Lower leg skin (tissue), 4 donors: Measurements from ENCODE around the gene ZMYND15. TPM values are rescaled to one million over a fixed set of nuclear protein-coding genes. Genes with fewer than 3 reads are reported as not detected.

Source experiments
- DNase-seq, 2 donors: peaks; one replicate each; pipeline ENCODE4 v3.0.0-alpha.2; 2019; ENCODE audit warnings: low spot score in 2 of 2
- H3K4me3 ChIP-seq: fragments of 200-600 bp; sonication (generic); 2 replicates; pipeline ENCODE4 v1.5.1; 2017; ENCODE audit warnings: mild to moderate bottlenecking, low read depth; ENCODE audit not compliant: poor library complexity, severe bottlenecking
- POLR2A ChIP-seq, 2 donors: fragments of 450-650 bp; IDR thresholded peaks; one replicate each; pipeline ENCODE4 v1.6.1; 2016 to 2017; ENCODE audit warnings: antibody characterized with exemption in 2 of 2, mild to moderate bottlenecking in 1 of 2, moderate library complexity in 1 of 2
- WGBS, 2 donors: methylation state at CpG; one replicate each; pipeline ENCODE4 v1.1.5; 2018; 5-methylcytosine and 5-hydroxymethylcytosine counted together
- intact Hi-C: fragments of 100-400 bp; cut with DNase I; formaldehyde crosslinking; loops from one replicate; pipeline ENCODE4 v1.15.0; 2023; ENCODE audit warnings: low total_unique reads
- total RNA-seq, 4 donors: library from RNA; depleted of rRNA; stranded (reverse); fragments of >200 nt; gene quantifications; one replicate each; pipeline ENCODE4 v1.1.0, GENCODE V29; 2016
- TF ChIP-seq, protein P1 (sequence below), 3 donors: fragments of 450-650 bp; IDR thresholded peaks; one replicate each; pipeline ENCODE4 v1.5.1; 2016; ENCODE audit warnings: antibody characterized with exemption in 3 of 3, mild to moderate bottlenecking in 3 of 3, moderate library complexity in 2 of 3

The ZMYND15 gene
- total RNA-seq, 4 donors from 2014 or later = 0.46 to 1.7 (median 1.2) TPM; not detected in 1

DNA sequence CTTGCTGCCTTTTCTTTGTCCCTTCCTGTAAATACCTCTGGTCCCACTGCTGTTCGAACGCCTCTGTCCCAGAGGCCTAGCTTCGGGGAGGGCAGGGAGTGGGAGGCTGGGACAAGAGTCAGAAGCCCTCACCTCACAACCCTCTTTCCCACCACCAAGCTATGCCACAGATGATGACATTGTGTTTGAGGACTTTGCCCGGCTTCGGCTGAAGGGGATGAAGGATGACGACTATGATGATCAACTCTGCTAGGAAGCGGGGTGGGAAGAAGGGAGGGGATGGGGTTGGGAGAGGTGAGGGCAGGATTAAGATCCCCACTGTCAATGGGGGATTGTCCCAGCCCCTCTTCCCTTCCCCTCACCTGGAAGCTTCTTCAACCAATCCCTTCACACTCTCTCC, 18.8 kb upstream of the ZMYND15 start:
- intact Hi-C loops = no loop called here
- no peak for DNase-seq
- TF ChIP-seq, protein P1, sequence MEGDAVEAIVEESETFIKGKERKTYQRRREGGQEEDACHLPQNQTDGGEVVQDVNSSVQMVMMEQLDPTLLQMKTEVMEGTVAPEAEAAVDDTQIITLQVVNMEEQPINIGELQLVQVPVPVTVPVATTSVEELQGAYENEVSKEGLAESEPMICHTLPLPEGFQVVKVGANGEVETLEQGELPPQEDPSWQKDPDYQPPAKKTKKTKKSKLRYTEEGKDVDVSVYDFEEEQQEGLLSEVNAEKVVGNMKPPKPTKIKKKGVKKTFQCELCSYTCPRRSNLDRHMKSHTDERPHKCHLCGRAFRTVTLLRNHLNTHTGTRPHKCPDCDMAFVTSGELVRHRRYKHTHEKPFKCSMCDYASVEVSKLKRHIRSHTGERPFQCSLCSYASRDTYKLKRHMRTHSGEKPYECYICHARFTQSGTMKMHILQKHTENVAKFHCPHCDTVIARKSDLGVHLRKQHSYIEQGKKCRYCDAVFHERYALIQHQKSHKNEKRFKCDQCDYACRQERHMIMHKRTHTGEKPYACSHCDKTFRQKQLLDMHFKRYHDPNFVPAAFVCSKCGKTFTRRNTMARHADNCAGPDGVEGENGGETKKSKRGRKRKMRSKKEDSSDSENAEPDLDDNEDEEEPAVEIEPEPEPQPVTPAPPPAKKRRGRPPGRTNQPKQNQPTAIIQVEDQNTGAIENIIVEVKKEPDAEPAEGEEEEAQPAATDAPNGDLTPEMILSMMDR (IDR thresholded peaks at IDR 0.05) = no peak
- TF ChIP-seq POLR2A (IDR thresholded peaks at IDR 0.05) = no peak
- 93 to 94% methylated on average over 7 of the region's 7 CpGs for WGBS, 2 donors
- H3K4me3 ChIP-seq = no peak overlapping the region

DNA sequence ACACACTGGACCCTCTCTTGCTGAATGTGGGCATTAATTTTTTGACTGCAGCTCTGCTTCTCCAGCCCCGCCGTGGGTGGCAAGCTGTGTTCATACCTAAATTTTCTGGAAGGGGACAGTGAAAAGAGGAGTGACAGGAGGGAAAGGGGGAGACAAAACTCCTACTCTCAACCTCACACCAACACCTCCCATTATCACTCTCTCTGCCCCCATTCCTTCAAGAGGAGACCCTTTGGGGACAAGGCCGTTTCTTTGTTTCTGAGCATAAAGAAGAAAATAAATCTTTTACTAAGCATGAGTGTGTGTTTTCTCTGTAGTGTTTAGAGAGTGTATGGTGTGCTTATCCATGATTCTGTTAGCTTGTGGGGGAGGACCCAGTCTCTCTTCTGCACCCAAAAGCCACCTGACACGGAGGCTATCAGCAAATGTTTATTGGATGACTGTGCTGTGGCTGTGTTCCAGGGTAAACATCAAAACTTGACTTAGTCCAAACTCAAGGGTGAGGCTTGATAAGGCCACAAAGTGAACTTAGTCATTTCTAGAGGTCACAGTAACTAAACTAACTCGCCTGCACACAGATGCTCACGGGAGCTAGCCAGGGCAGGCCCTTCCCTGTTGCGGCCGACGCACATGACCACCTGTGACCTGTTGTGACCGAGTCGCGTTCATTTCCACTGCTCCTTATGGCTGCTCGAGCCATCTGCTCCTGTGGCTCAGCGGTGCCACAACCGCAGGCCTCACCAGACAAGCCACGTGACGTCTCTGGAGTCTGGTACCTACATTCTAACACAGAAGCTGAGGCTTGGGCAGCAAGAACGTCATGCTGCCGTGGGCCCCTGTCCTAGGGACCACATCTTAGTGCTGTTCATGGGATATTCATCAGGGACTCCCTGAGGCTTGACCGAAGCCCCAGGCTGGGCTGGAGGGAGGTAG, 18.2 kb upstream of the ZMYND15 start:
- intact Hi-C loops = no loop called here
- no peak overlapping the region for H3K4me3 ChIP-seq
- TF ChIP-seq POLR2A (IDR thresholded peaks at IDR 0.05) = no peak
- TF ChIP-seq, protein P1 (IDR thresholded peaks at IDR 0.05) = no peak
- 75 to 77% methylated on average over 20 of the region's 20 CpGs for WGBS, 2 donors
- no peak for DNase-seq

DNA sequence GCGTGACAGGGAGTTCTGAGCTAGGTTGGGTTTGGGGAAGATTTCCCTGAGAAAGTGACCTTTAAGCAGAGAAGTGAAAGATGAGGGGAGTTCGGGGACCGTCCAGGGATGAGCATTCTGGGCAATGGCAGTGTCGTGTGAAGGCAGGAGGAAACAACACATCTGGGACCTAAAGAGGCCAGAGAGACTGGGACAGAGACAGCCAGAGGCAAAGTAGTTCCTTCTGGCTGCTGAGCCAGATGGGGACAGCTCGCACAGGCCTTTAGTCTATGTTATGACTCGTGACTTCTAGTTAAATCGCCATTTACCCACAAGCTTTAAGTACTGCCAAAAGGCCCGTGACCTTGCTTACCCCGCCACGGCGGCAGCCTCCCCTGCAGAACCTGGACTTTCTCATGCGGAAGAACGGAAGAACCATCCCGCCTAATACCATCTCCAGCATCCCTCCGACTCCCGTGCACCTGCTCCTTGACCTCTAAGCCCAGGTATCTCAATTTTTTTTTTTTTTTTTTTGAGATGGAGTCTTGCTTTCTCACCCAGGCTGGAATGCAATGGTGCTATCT, 16.9 kb upstream of the ZMYND15 start:
- TF ChIP-seq, protein P1 (IDR thresholded peaks at IDR 0.05) = no peak
- TF ChIP-seq POLR2A (IDR thresholded peaks at IDR 0.05) = no peak
- intact Hi-C loops = no loop called here
- DNase-seq = no peak
- no peak overlapping the region for H3K4me3 ChIP-seq
- WGBS, 2 donors = 84 to 90% methylated on average over 16 of the region's 16 CpGs

DNA sequence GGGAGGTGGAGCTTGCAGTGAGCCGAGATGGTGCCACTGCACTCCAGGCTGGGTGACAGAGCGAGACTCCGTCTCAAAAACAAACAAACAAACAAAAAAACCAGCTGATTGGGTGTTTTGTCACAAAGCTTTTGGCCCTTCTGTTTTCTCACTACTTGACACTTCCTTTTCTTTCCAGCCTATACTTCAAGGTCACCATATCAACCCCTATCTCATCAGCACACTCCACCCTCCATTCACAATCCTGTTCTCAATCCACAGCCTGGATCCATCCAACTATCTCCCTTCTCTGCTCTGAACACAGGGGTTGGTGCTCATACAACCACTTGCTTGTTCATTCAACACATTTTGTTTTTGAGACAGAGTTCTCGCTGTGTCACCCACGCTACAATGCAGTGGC, 15.0 kb upstream of the ZMYND15 start:
- TF ChIP-seq, protein P1 (IDR thresholded peaks at IDR 0.05) = no peak
- no peak for TF ChIP-seq POLR2A (IDR thresholded peaks at IDR 0.05)
- 89 to 90% methylated on average over 5 of the region's 5 CpGs for WGBS, 2 donors
- no peak for DNase-seq
- no peak overlapping the region for H3K4me3 ChIP-seq
- intact Hi-C loops = no loop called here

DNA sequence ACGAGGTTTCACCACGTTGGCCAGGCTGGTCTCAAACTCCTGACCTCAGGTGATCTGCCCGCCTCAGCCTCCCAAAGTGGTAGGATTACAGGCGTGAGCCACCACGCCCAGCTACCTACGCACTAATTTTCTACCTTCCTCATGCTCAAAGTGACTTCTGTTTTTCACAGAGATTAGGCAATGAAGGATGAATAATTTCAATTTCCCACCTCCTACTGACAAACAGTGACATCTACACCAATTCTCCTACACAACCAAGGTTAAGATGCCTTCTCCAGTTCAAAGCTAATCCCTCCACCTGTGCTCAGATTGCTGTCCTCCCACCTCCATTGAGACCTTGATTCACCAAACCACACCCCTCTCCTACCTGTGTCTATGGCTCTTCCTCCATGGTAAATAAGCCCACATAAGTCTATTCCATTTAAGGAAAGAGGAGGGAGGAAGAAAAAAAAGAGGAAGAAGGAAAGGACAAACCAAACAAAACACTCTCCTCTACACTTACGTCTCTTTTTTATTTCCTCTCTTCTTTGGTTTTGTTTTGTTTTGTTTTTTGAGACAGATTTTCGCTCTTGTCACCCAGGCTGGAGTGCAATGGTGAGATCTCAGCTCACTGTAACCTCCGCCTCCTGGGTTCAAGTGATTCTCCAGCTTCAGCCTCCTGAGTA, 13.9 kb upstream of the ZMYND15 start:
- 77 to 86% methylated on average over 9 of the region's 9 CpGs for WGBS, 2 donors

More for the DNA sequence above, 13.9 kb upstream of the ZMYND15 start:
- no peak for TF ChIP-seq POLR2A (IDR thresholded peaks at IDR 0.05)
- TF ChIP-seq, protein P1 (IDR thresholded peaks at IDR 0.05) = no peak
- no peak overlapping the region for H3K4me3 ChIP-seq
- no peak for DNase-seq
- intact Hi-C loops = no loop called here
